ENCODE data around the gene PAFAH1B2.
"Not testable (repeated sequence)": the region's sequence is repeated elsewhere in the genome, so short reads cannot be mapped to it uniquely, and the experiment has no call there.

The PAFAH1B2 gene

GRCh38 chr11:117172724-117173421, 28.8 kb downstream of the PAFAH1B2 start:
- no peak for DNase-seq (ENCODE audit: low read depth)

GRCh38 chr11:117175104-117175503, 31.0 kb downstream of the PAFAH1B2 start:
- DNase-seq (ENCODE audit: low read depth), result no peak

GRCh38 chr11:117175781-117176180, 31.7 kb downstream of the PAFAH1B2 start:
- DNase-seq (ENCODE audit: low read depth), result no peak

GRCh38 chr11:117176186-117176585, 32.1 kb downstream of the PAFAH1B2 start:
- no peak for DNase-seq (ENCODE audit: low read depth)

GRCh38 chr11:117177534-117178209, 33.6 kb downstream of the PAFAH1B2 start:
- DNase-seq (ENCODE audit: low read depth), result no peak

GRCh38 chr11:117178210-117179034, 34.3 kb downstream of the PAFAH1B2 start, which contains the start of gene SIDT2:
Gene SIDT2 (plus strand): TSS chr11:117178743. CDS start chr11:117179264, 521 bp downstream.
- DNase-seq (ENCODE audit: low read depth), result peak; percentile 51

- DNase-seq (ENCODE audit: low read depth), result no peak
These were observed 35.2 kb downstream of the PAFAH1B2 start for GRCh38 chr11:117179048-117179999.

- no peak for DNase-seq (ENCODE audit: low read depth)
These were observed 35.9 kb downstream of the PAFAH1B2 start for GRCh38 chr11:117180020-117180419.

- no peak for DNase-seq (ENCODE audit: low read depth)
These were observed 36.8 kb downstream of the PAFAH1B2 start for GRCh38 chr11:117180661-117181585.

- no peak for DNase-seq (ENCODE audit: low read depth)
These were observed 37.8 kb downstream of the PAFAH1B2 start for GRCh38 chr11:117181586-117182550.

GRCh38 chr11:117182551-117182935, 38.5 kb downstream of the PAFAH1B2 start:
- DNase-seq (ENCODE audit: low read depth), result no peak

GRCh38 chr11:117183178-117183577, 39.1 kb downstream of the PAFAH1B2 start:
- DNase-seq (ENCODE audit: low read depth), result not testable (repeated sequence)

GRCh38 chr11:117183724-117184349, 39.8 kb downstream of the PAFAH1B2 start:
- DNase-seq (ENCODE audit: low read depth), result no peak

- DNase-seq (ENCODE audit: low read depth), result no peak
These were observed 41.8 kb downstream of the PAFAH1B2 start for GRCh38 chr11:117185736-117186430.

GRCh38 chr11:117186431-117186761, 42.3 kb downstream of the PAFAH1B2 start:
- DNase-seq (ENCODE audit: low read depth), result no peak

- DNase-seq (ENCODE audit: low read depth), result no peak
These were observed 42.9 kb downstream of the PAFAH1B2 start for GRCh38 chr11:117187007-117187406.

- no peak for DNase-seq (ENCODE audit: low read depth)
These were observed 43.3 kb downstream of the PAFAH1B2 start for GRCh38 chr11:117187428-117187798.

GRCh38 chr11:117187799-117188481, 43.9 kb downstream of the PAFAH1B2 start:
- DNase-seq (ENCODE audit: low read depth), result no peak

Data from GM04503 (cell line).